Nephron progenitor cell (in vitro differentiated cells): Measurements from ENCODE around the gene ZNF414.

ENCODE experiments used
- DNase-seq: peaks from one replicate; pipeline ENCODE4 v3.0.0; 2021
- H3K27ac Mint-ChIP-seq: 2 replicates; pipeline ENCODE4 v1.8.0; 2021; ENCODE audit warnings: mild to moderate bottlenecking, moderate library complexity, mixed read lengths
- H3K27me3 Mint-ChIP-seq: 2 replicates; pipeline ENCODE4 v1.8.0; 2021; ENCODE audit warnings: mild to moderate bottlenecking, low read depth, mixed read lengths; ENCODE audit not compliant: poor library complexity
- H3K36me3 Mint-ChIP-seq: 2 replicates; pipeline ENCODE4 v1.8.0; 2021; ENCODE audit warnings: low read depth, mixed read lengths
- H3K4me1 Mint-ChIP-seq: 2 replicates; pipeline ENCODE4 v1.8.0; 2021; ENCODE audit warnings: mixed read lengths
- H3K4me3 Mint-ChIP-seq: 2 replicates; pipeline ENCODE4 v1.8.0; 2021; ENCODE audit warnings: mild to moderate bottlenecking, moderate library complexity, mixed read lengths
- H3K9me3 Mint-ChIP-seq: 2 replicates; pipeline ENCODE4 v1.8.0; 2021; ENCODE audit warnings: mild to moderate bottlenecking, moderate library complexity, mixed read lengths
- TF ChIP-seq, protein P1 (sequence below): fragments of 200-600 bp; sonication (generic); IDR thresholded peaks from 2 replicates; pipeline ENCODE4 v1.5.0; 2021; ENCODE audit warnings: antibody characterized with exemption

ZNF414 gene

DNA sequence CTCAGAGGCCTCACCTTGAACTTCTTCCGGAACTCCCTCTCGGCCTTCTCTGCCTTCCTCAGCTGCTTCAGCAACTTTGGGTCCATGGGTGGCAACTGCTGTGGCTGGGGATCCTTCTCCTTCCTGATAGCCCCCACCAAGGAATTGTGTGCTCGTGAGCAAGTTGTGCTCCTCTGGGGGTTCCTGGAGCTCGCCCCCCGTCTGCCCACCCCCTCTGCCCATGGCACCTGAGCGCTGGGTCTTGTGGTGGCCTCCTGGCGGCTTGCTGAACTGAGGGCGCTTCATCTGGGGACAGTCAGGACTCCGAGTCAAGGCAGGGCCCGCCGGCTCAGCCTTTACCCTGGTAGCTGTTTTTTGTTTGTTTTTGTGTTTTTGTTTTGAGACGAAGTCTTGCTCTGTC, 23.1 kb downstream of the ZNF414 start:
- Mint-ChIP-seq H3K36me3 (peaks cover 35% of the 10 kb centered on the region), H3K4me3 (no peak overlapping the region), H3K27me3 (peaks cover 3% of the 10 kb centered on the region), H3K9me3 (no peaks in the 10 kb centered on the region), H3K27ac (peak overlapping the region; percentile 91), H3K4me1 (no peaks in the 10 kb centered on the region)
- no peak for DNase-seq
- TF ChIP-seq, protein P1, sequence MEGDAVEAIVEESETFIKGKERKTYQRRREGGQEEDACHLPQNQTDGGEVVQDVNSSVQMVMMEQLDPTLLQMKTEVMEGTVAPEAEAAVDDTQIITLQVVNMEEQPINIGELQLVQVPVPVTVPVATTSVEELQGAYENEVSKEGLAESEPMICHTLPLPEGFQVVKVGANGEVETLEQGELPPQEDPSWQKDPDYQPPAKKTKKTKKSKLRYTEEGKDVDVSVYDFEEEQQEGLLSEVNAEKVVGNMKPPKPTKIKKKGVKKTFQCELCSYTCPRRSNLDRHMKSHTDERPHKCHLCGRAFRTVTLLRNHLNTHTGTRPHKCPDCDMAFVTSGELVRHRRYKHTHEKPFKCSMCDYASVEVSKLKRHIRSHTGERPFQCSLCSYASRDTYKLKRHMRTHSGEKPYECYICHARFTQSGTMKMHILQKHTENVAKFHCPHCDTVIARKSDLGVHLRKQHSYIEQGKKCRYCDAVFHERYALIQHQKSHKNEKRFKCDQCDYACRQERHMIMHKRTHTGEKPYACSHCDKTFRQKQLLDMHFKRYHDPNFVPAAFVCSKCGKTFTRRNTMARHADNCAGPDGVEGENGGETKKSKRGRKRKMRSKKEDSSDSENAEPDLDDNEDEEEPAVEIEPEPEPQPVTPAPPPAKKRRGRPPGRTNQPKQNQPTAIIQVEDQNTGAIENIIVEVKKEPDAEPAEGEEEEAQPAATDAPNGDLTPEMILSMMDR, result no peak

DNA sequence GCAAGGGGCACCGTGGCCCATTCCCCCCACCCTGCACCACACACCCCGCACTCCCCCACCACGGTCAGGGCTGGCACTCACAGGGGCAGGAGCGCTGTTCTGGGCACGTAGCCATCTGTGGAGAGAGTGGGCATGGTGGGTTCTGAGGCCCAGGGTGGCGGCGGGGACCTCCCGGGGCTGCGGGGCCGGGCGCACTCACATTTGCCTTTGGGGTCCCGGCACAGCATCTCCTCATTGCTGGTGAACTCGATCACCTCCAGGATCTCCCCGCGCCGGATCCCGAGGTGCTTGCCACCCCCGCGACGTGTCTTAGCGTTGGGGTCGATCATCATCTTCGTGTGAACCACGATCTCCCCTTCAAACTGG, 23.6 kb downstream of the ZNF414 start:
- H3K9me3 Mint-ChIP-seq, result no peaks in the 10 kb centered on the region
- no peaks in the 10 kb centered on the region for H3K4me1 Mint-ChIP-seq
- no peak overlapping the region for H3K4me3 Mint-ChIP-seq
- H3K27me3 Mint-ChIP-seq, result peaks cover 3% of the 10 kb centered on the region
- DNase-seq, result no peak
- peaks cover 37% of the 10 kb centered on the region for H3K36me3 Mint-ChIP-seq
- TF ChIP-seq, protein P1, result no peak
- peak overlapping the region; percentile 91 for H3K27ac Mint-ChIP-seq

DNA sequence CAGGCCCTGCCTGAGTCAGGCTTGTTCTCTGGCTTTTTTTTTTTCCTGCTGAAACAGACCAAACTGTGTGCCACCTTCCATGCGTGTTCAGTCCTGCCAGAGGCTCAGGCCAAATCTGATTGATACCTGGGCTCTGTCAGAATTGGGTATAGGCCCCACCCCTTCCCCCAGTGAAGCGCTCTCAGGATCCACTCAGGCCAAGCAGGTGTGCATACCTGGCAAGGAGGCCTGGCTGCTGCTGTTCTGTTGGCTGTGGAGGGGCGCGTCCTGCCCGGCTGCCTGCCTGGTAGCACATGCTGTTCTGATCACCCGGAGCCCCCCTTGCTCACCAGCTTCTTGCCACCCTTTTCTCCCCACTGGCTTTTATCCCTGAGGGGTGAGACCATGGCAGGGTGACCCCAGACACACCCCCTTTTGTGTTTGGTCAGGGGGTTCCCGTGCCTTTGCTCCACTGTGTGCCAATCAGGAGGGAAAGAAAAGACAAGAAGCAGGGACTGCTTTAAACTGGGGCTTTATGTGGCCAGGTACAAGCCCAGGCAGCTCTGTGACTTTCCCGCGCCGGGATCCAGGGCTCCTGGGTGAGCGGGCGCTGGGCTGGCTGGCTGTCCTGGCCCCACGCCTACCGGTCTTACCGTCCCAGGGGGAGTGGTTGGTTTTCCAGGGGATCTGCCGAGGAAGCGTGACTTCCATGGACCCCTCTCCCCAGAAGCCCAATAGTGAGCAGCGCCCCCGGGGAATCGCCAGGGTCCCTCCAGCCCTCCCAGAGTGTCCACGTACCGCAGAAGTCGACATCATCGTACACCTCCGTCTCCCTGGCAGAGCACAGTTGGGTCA, 24.2 kb downstream of the ZNF414 start:
- H3K9me3 Mint-ChIP-seq, result no peaks in the 10 kb centered on the region
- DNase-seq, result no peak
- peaks cover 3% of the 10 kb centered on the region for H3K27me3 Mint-ChIP-seq
- TF ChIP-seq, protein P1, result no peak
- H3K27ac Mint-ChIP-seq, result peak overlapping the region; percentile 88
- H3K4me1 Mint-ChIP-seq, result no peaks in the 10 kb centered on the region
- no peak overlapping the region for H3K4me3 Mint-ChIP-seq
- peaks cover 43% of the 10 kb centered on the region for H3K36me3 Mint-ChIP-seq

DNA sequence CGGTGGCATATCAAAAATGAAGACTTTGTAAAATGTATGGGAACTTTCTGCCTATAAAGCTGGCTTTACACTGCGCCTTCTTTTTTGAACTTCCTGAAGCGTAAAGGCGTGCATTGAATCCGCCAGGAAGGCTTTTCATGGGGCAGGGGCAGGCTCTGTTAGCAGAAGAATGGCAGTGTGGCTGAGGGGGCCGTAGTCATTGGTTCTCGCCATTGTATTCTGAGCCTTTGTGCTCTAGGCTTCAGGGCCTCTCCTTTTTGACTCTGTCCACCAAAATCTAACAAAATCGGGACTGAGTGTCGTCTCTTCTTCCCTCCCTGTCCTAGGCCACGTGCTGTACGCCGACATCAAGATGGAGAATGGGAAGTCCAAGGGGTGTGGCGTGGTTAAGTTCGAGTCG, 25.6 kb downstream of the ZNF414 start:
- H3K27ac Mint-ChIP-seq, result peak overlapping the region; percentile 94
- H3K36me3 Mint-ChIP-seq, result peaks cover 55% of the 10 kb centered on the region
- peaks cover 3% of the 10 kb centered on the region for H3K27me3 Mint-ChIP-seq
- TF ChIP-seq, protein P1, result no peak
- H3K9me3 Mint-ChIP-seq, result no peaks in the 10 kb centered on the region
- no peak for DNase-seq
- H3K4me1 Mint-ChIP-seq, result no peaks in the 10 kb centered on the region
- no peak overlapping the region for H3K4me3 Mint-ChIP-seq

DNA sequence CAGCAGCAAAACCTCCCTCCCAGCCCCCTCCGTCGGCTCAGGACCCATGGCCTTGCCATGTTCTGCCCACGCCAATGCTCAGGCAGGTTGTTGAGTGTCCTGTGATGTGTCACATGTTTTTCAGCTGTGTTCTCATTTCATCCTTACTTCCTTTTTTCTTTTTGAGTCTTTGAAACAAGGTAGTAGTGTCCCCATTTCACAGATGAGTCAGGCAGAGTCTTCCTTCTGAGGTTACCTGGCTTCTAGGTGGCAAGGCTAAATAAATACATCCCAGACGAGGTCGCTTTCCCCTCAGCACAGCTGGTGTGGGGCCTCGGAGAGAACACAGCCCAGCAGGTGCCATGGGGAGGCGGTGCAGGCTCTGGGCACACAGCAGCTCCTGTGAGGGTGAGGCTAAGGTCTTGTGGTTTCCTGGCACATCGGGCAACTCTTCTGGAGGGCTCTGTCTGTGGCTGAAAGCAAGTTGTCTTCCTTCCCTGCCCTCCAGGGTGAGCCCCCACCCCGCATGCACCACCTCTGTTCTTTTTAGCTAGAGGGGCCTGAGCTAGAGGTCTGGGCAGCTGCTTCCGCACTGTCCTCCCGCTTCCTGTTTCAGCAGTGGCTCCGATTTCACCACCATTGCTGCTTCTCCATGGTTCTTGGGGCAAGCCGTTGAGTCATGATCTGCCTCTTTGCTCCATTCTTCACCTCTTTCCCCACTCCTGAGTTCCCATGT, 26.7 kb downstream of the ZNF414 start:
- TF ChIP-seq, protein P1, result no peak
- Mint-ChIP-seq H3K27ac (peak overlapping the region; percentile 94), H3K27me3 (peaks cover 3% of the 10 kb centered on the region), H3K4me1 (no peaks in the 10 kb centered on the region), H3K4me3 (no peak overlapping the region), H3K9me3 (no peaks in the 10 kb centered on the region), H3K36me3 (peaks cover 64% of the 10 kb centered on the region)
- DNase-seq, result no peak
